Muscle of back (tissue), 11 donors: Measurements from ENCODE around the gene FXN. TPM values are rescaled to one million over a fixed set of nuclear protein-coding genes. Genes with fewer than 3 reads are reported as not detected.

ENCODE experiments used
- DNase-seq, 3 donors: peaks; one replicate each; pipeline versions ENCODE4 v3.0.0 to v3.0.0-alpha.2; 2013
- polyA plus RNA-seq, 10 donors: library from polyadenylated mRNA; unstranded; fragments of 120-200 nt; gene quantifications; one replicate each; pipeline ENCODE4 v1.2.1, GENCODE V29; 2013; ENCODE audit not compliant: insufficient read length in 10 of 10

Gene FXN
- polyA plus RNA-seq, 10 donors = 9.4 to 15.2 (median 12.8) TPM

- peak in 1 of 3 donors; percentile 16 for DNase-seq
Observed at GRCh38 chr9:69136779-69137178, 101.2 kb downstream of the FXN start.

GRCh38 chr9:69137311-69137710, 101.8 kb downstream of the FXN start:
- no peak for DNase-seq

DNA sequence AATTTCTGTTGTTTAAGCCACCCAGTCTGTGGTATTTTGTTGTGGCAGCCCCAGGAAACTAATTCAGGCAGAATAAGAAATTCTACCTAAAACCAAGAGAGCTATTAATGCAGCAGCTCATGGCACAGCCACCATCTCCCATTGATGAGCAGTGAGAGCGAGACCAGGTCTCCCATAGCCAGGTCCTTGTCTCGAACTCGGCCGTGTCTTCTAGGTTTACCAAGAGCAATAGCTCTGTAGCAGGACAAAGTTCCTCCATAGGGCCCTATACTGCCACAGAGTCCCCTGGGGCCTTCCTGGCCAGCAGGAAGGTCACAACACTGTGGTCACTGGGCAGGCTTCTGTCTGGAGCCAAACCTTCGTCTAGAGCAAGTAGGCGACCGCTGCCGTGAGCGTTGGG, 104.0 kb downstream of the FXN start:
- DNase-seq = no peak

- no peak for DNase-seq
Observed at GRCh38 chr9:69140123-69140735, 104.7 kb downstream of the FXN start.

GRCh38 chr9:69141851-69142250, 106.3 kb downstream of the FXN start:
- DNase-seq = no peak

- DNase-seq = no peak
Observed at GRCh38 chr9:69143291-69143690, 107.7 kb downstream of the FXN start.

DNA sequence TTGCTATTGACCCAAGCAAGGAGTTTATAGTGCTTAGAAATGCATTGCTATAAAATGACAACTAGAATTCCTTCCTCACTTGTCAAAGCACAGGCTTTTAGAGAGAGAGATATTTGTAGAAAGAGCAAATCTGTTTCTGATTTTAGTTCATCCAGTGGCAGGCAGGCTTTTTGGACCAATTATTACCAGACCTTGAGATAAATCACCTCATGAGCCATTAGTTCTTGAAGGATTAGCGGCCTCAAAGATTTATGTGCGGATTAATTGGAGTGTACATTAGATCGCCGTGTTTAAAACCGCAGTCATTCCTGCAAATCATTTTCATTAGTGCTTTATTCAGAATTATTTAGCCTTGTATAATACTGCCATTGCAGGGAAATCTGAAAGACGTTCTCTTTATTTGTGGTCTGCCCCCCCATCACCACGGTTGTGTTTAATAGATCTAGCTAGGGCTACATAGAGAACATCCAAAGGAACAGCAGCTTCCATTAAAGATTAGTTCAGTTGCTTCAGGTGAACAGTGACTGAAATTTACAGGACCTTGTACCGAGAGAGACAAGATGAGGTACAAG, 109.7 kb downstream of the FXN start:
- peak in 1 of 3 donors; percentile 64 for DNase-seq

- no peak for DNase-seq
Observed at GRCh38 chr9:69147041-69147834, 111.7 kb downstream of the FXN start.

GRCh38 chr9:69149321-69149807, 113.8 kb downstream of the FXN start:
- peak in 1 of 3 donors; percentile 40 for DNase-seq

Other genes with a start within 250 kb of the FXN start
- gene PRKACG, start 21.6 kb upstream of the FXN start, polyA plus RNA-seq = under 1 TPM in 2 of 10 donors, not detected in 8; 0.08 TPM
- 10 to 100 TPM in 9 of 10 donors, 1 to 10 TPM in 1; 10.0 to 17.1 (median 13.7) TPM for gene TJP2, start 138.5 kb downstream of the FXN start, polyA plus RNA-seq